ENCODE measurements around the gene CSNK1E.

- no peak for TF ChIP-seq CTCF (conservative IDR thresholded peaks at IDR 0.05; ENCODE audit: low read length)
- no peak for TF ChIP-seq EZH2phosphoT487 (IDR thresholded peaks at IDR 0.05; ENCODE audit: borderline replicate concordance)
These were observed 31.7 kb upstream of the CSNK1E start for GRCh38 chr22:38348751-38349496.

Measured in Loucy (cell line).